B cell (primary cell): ENCODE results near the gene NEU4.

Experiments used
- EZH2 ChIP-seq: IDR thresholded peaks from 2 replicates; pipeline ENCODE4 v1.6.1; 2012; ENCODE audit warnings: borderline replicate concordance, low read depth, mild to moderate bottlenecking, moderate library complexity, low read length; ENCODE audit not compliant: insufficient read depth, poor library complexity, severe bottlenecking
- TF ChIP-seq, protein P1 (sequence below): fragments of 200-600 bp; IDR thresholded peaks from one replicate; pipeline ENCODE4 v1.8.0; 2022; ENCODE audit warnings: antibody characterized with exemption, mild to moderate bottlenecking

- TF ChIP-seq EZH2 = no peak
- TF ChIP-seq, protein P1, sequence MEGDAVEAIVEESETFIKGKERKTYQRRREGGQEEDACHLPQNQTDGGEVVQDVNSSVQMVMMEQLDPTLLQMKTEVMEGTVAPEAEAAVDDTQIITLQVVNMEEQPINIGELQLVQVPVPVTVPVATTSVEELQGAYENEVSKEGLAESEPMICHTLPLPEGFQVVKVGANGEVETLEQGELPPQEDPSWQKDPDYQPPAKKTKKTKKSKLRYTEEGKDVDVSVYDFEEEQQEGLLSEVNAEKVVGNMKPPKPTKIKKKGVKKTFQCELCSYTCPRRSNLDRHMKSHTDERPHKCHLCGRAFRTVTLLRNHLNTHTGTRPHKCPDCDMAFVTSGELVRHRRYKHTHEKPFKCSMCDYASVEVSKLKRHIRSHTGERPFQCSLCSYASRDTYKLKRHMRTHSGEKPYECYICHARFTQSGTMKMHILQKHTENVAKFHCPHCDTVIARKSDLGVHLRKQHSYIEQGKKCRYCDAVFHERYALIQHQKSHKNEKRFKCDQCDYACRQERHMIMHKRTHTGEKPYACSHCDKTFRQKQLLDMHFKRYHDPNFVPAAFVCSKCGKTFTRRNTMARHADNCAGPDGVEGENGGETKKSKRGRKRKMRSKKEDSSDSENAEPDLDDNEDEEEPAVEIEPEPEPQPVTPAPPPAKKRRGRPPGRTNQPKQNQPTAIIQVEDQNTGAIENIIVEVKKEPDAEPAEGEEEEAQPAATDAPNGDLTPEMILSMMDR = no peak
Measured at GRCh38 chr2:241773511-241774418, 35.2 kb upstream of the NEU4 start.
